ENCODE measurements around the gene RALGPS2.

Gene RALGPS2

DNA sequence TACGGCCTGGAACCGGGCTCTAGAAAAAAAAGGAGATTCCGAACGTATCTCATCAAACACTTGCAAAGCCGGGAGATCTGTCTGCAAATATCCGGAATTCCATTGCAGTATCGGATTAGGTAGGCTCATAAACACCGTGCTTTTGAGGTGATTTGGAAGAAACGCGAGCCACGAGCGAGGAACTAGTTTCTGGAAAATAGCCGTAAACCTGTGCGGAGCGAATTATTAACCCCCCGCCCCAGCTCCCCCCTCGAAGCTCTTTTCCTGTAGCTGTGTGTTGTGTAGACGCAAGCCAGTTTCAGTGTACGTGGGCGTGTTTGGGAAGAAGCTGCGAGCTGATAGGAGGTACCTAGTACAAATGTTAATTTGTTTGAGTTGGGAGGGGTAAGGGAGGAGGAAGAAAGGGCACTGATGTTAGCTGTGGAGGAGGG, 1.1 kb downstream of the RALGPS2 start:
- Histone ChIP-seq H3K4me3 (ENCODE audit: low read depth, low read length) (peak overlapping the region; percentile 76), H3K27ac (peak overlapping the region; percentile 8), H3K36me3 (replicated peaks) (no peaks in the 10 kb centered on the region), H3K27me3 (replicated peaks) (no peaks in the 10 kb centered on the region)
- in situ Hi-C loops (cut with HindIII; ENCODE audit: low pct_ligation_motif_present, low sequenced_read_pairs), result no loop called here
- TF ChIP-seq, protein P1, sequence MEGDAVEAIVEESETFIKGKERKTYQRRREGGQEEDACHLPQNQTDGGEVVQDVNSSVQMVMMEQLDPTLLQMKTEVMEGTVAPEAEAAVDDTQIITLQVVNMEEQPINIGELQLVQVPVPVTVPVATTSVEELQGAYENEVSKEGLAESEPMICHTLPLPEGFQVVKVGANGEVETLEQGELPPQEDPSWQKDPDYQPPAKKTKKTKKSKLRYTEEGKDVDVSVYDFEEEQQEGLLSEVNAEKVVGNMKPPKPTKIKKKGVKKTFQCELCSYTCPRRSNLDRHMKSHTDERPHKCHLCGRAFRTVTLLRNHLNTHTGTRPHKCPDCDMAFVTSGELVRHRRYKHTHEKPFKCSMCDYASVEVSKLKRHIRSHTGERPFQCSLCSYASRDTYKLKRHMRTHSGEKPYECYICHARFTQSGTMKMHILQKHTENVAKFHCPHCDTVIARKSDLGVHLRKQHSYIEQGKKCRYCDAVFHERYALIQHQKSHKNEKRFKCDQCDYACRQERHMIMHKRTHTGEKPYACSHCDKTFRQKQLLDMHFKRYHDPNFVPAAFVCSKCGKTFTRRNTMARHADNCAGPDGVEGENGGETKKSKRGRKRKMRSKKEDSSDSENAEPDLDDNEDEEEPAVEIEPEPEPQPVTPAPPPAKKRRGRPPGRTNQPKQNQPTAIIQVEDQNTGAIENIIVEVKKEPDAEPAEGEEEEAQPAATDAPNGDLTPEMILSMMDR (IDR thresholded peaks at IDR 0.05; ENCODE audit: low read depth, low read length, missing control alignments), result no peak
- DNase-seq, result peak; percentile 73

DNA sequence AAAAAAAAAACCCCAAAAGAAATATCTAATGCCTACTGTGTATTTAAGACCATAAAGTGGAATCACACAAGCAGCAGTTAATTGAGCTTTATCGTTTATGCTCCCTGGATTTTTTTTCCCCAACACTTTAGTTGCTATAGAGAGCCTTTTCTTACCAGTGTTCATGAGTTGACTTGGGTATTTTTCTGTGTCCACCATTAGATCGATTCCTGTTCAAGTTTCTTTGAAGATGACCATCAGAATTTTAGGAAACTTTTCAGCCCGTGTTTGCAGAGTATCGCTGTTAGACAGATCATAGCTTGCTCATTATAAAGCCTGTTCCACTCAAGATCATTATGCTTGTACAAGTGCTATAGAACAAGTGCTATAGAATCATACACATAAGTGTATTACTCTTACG, 1.5 kb downstream of the RALGPS2 start:
- TF ChIP-seq, protein P1 (IDR thresholded peaks at IDR 0.05; ENCODE audit: low read depth, low read length, missing control alignments), result no peak
- Histone ChIP-seq H3K4me3 (ENCODE audit: low read depth, low read length) (peak overlapping the region; percentile 76), H3K36me3 (replicated peaks) (no peaks in the 10 kb centered on the region), H3K27me3 (replicated peaks) (no peaks in the 10 kb centered on the region), H3K27ac (no peak overlapping the region)
- no peak for DNase-seq
- in situ Hi-C loops (cut with HindIII; ENCODE audit: low pct_ligation_motif_present, low sequenced_read_pairs), result no loop called here

DNA sequence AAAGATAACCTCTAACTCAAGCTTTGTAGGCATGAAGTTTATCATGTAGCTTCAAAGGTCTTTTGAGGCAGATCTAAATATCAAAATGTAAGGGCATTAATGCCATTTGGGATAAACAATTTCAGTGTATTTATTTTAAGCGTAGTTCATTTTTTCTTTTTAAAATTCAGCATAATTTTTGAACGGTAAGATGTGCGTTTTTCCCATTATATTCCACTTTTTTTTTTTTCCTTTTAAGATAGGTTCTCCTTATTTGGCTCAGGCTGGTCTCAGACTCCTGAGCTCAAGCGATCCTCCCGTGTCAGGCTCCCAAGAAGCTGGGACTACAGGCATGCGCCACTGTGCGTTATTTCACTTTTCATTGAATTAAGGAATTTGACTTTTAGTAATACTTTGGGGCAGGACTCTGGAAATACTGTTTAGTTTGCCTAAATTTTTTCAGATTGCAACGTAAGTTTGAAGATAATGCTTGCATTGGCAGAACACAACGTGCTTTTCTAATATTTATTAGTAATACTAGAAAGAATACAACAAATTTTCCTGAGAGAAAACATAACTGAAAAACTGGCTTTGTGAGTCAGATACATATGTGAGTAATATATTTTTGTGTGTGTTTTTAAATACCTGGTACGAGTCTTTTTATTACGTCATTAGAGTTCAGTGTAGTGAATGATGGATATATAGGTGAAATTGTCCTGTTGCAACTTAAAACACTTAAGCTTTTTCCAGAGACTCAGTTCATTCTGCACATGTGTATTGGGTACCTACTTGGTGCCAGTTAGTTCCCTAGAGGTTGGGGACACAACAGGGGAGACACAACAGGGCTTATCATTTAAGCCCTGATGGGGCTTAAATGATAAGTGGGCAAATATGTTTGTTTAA, 2.2 kb downstream of the RALGPS2 start:
- no peak overlapping the region for H3K4me3 ChIP-seq (ENCODE audit: low read depth, low read length)
- no peaks in the 10 kb centered on the region for H3K27me3 ChIP-seq (replicated peaks)
- DNase-seq, result no peak
- TF ChIP-seq, protein P1 (IDR thresholded peaks at IDR 0.05; ENCODE audit: low read depth, low read length, missing control alignments), result no peak
- H3K27ac ChIP-seq, result no peak overlapping the region
- H3K36me3 ChIP-seq (replicated peaks), result no peaks in the 10 kb centered on the region
- in situ Hi-C loops (cut with HindIII; ENCODE audit: low pct_ligation_motif_present, low sequenced_read_pairs), result no loop called here

DNA sequence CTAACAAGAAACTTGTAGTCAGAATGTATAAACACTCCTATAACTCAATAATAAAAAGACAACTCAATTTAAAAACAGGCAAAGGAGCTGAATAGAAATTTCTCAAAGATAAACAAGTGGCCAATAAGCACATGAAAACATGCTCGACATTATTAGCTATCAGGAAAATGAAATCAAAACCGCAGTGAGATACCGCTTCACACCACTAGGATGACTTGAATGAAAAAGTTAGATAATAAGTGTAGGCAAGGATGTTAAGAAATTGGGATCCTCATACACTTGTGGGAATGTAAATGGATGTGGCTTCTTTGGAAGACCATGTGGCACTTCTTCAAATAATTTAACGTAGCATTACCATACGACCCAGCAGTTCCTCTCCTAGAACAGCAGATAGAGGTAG, 8.9 kb downstream of the RALGPS2 start:
- Histone ChIP-seq H3K4me3 (ENCODE audit: low read depth, low read length) (no peak overlapping the region), H3K36me3 (replicated peaks) (no peaks in the 10 kb centered on the region), H3K27ac (no peak overlapping the region), H3K27me3 (replicated peaks) (no peaks in the 10 kb centered on the region)
- in situ Hi-C loops (cut with HindIII; ENCODE audit: low pct_ligation_motif_present, low sequenced_read_pairs), result no loop called here
- DNase-seq, result no peak
- TF ChIP-seq, protein P1 (IDR thresholded peaks at IDR 0.05; ENCODE audit: low read depth, low read length, missing control alignments), result peak; percentile 43

DNA sequence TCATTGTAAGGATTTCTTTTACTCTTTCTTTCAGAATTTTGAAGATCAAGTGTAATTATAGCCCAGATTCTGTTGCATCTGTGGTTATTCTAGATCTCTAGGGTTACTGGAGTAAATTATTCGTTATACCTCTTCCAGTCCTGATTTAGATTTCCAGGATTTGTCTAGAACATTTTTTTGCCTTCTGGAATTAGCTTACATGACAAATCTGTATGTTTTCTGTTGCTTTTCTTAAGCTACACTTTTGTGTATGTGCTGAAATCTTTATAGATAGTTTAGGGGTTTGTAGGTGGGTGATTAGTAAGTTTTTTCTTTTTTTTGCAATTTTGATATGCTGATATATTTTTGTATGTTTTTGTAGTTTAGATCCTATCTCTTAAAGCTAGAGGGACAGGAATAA, 13.7 kb downstream of the RALGPS2 start:
- H3K27ac ChIP-seq, result no peak overlapping the region
- in situ Hi-C loops (cut with HindIII; ENCODE audit: low pct_ligation_motif_present, low sequenced_read_pairs), result no loop called here
- TF ChIP-seq, protein P1 (IDR thresholded peaks at IDR 0.05; ENCODE audit: low read depth, low read length, missing control alignments), result no peak

More for the DNA sequence above, 13.7 kb downstream of the RALGPS2 start:
- Histone ChIP-seq H3K36me3 (replicated peaks) (peaks cover 3% of the 10 kb centered on the region), H3K27me3 (replicated peaks) (no peaks in the 10 kb centered on the region), H3K4me3 (ENCODE audit: low read depth, low read length) (no peak overlapping the region)
- DNase-seq, result no peak

Measured in brain microvascular endothelial cell (primary cell).